Thoracic aorta (tissue), 2 donors: ENCODE data around the gene DTHD1. TPM values are rescaled to one million over a fixed set of nuclear protein-coding genes. Genes with fewer than 3 reads are reported as not detected.

Source experiments
- ATAC-seq: fragments of 150-250 bp; one replicate; pipeline ENCODE4 v1.8.0; 2017; ENCODE audit warnings: low read depth; ENCODE audit not compliant: insufficient number of reproducible peaks, low FRiP score
- DNase-seq: peaks from one replicate; pipeline ENCODE4 v3.0.0-alpha.2; 2020; ENCODE audit warnings: low spot score
- H3K27ac ChIP-seq, 2 donors: fragments of 200-600 bp; sonication (generic); 1 replicate in 1 of 2; 2 replicates in 1 of 2; pipeline ENCODE4 v1.5.1; 2016; ENCODE audit warnings: mild to moderate bottlenecking in 2 of 2, moderate library complexity in 2 of 2
- H3K27me3 ChIP-seq: fragments of 200-600 bp; sonication (generic); replicated peaks from 2 replicates; pipeline ENCODE4 v1.6.0; 2016; ENCODE audit warnings: mild to moderate bottlenecking; ENCODE audit not compliant: insufficient read depth
- H3K36me3 ChIP-seq: fragments of 200-600 bp; sonication (generic); one replicate; pipeline ENCODE4 v1.5.1; 2016
- H3K4me1 ChIP-seq, 2 donors: fragments of 200-600 bp; sonication (generic); 1 replicate in 1 of 2; 2 replicates in 1 of 2; pipeline versions ENCODE4 v1.5.1 to v1.6.0; 2016; ENCODE audit warnings: low read depth in 2 of 2, mild to moderate bottlenecking in 1 of 2; ENCODE audit not compliant: control insufficient read depth in 1 of 2
- H3K4me3 ChIP-seq: fragments of 200-600 bp; sonication (generic); 2 replicates; pipeline ENCODE4 v1.5.1; 2016; ENCODE audit warnings: mild to moderate bottlenecking
- H3K9me3 ChIP-seq: fragments of 200-600 bp; sonication (generic); 2 replicates; pipeline ENCODE4 v1.5.1; 2016
- total RNA-seq, 2 donors: library from RNA; depleted of rRNA; stranded (reverse); fragments of >200 nt; gene quantifications; one replicate each; pipeline versions ENCODE4 v1.1.0 to v1.2.3, GENCODE V29; 2016
- TF ChIP-seq, protein P1 (sequence below): fragments of 200-600 bp; sonication (generic); IDR thresholded peaks from one replicate; pipeline ENCODE4 v1.5.1; 2019; ENCODE audit warnings: antibody characterized with exemption

Gene DTHD1
- total RNA-seq, 2 donors from 2014 or later, result 0.54 to 1.1 TPM

DNA sequence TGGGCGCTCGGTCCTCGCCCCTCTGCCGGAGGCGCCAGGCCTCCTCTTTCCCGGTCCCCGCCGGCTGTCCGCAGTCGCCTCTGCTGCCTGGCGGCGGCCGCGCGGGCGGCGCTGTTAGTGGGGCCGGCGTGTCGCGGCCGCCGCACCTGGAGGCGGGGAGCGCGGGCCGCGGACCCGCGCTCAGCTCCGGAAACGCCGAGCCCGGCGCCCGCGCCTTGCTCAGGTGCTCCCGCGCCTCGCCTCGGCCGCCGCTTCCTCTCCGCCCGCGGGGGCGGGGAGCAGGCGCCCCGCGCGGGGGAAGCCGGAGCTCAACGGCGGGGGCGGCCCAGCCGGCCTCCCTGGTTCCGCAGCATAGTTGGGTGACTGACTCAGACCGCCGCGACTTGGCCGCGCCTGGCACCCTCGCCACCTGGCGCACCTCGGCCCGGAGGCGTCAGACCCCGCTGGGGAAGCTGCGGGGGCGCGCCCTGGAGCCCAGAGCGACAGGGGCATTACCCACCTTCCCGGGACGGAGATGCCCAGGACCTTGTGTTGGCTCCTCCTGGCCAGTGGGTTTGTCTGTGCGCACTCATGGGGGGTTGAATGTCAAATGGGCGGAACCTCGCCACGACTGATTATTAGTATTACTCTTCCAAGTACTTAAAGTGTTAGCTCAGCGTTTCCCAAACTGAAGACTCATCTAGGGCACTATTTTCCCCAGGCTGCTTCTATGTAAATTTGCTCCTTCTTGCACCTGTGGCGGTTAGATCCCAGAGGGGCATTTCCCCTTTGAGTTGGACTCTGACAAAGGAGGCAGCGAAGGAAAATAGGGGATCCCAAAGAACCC is 36.9 kb upstream of the DTHD1 start, which contains the start of gene ARAP2:
Gene ARAP2 (minus strand): TSS at position 258 of the 826 bp plus-strand sequence. CDS start 15,028 bp downstream, outside the sequence.
- ATAC-seq (no peak), DNase-seq (no peak)
- Histone ChIP-seq H3K9me3 (no peaks in the 10 kb centered on the region), H3K4me1 (no peaks in the 10 kb centered on the region), H3K4me3 (peak within 1 kb of the TSS; percentile 69), H3K27me3 (no peaks in the 10 kb centered on the region), H3K27ac (no peak within 1 kb of the TSS), H3K36me3 (no peaks in the 10 kb centered on the region)
- TF ChIP-seq, protein P1, sequence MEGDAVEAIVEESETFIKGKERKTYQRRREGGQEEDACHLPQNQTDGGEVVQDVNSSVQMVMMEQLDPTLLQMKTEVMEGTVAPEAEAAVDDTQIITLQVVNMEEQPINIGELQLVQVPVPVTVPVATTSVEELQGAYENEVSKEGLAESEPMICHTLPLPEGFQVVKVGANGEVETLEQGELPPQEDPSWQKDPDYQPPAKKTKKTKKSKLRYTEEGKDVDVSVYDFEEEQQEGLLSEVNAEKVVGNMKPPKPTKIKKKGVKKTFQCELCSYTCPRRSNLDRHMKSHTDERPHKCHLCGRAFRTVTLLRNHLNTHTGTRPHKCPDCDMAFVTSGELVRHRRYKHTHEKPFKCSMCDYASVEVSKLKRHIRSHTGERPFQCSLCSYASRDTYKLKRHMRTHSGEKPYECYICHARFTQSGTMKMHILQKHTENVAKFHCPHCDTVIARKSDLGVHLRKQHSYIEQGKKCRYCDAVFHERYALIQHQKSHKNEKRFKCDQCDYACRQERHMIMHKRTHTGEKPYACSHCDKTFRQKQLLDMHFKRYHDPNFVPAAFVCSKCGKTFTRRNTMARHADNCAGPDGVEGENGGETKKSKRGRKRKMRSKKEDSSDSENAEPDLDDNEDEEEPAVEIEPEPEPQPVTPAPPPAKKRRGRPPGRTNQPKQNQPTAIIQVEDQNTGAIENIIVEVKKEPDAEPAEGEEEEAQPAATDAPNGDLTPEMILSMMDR, result no peak

- Histone ChIP-seq H3K36me3 (no peaks in the 10 kb centered on the region), H3K9me3 (no peaks in the 10 kb centered on the region), H3K27me3 (no peaks in the 10 kb centered on the region), H3K4me3 (no peak overlapping the region), H3K27ac (no peak overlapping the region), H3K4me1 (no peaks in the 10 kb centered on the region)
- ATAC-seq, result no peak
- no peak for DNase-seq
- TF ChIP-seq, protein P1, result no peak
Measured at GRCh38 chr4:36249610-36250009, 31.8 kb upstream of the DTHD1 start.

GRCh38 chr4:36251983-36252382 is 29.4 kb upstream of the DTHD1 start:
- Histone ChIP-seq H3K27me3 (no peaks in the 10 kb centered on the region), H3K4me1 (no peaks in the 10 kb centered on the region), H3K27ac (no peak overlapping the region), H3K4me3 (no peak overlapping the region), H3K9me3 (no peaks in the 10 kb centered on the region), H3K36me3 (no peaks in the 10 kb centered on the region)
- TF ChIP-seq, protein P1, result no peak
- DNase-seq, result no peak
- ATAC-seq, result no peak

DNA sequence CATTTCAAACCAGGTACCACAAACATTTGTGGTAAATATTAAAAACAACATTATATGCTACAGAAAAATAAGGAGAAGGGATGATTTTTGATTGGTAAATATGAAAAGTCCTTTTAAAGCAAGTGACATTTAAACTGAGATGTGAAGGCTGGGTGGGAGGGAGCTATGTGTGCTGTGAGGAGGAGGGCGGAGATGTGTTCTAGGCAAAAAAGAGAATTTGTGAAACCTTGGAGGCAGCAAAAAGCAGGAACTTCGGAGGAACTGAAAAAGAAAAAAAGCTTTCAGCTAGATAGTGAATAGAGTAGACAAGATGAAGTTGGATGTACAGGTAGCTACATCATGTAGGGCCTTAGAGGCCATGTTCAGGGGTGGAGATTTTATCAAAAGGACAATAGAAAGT is 27.0 kb upstream of the DTHD1 start:
- Histone ChIP-seq H3K36me3 (no peaks in the 10 kb centered on the region), H3K27ac (no peak overlapping the region), H3K4me3 (no peak overlapping the region), H3K4me1 (no peaks in the 10 kb centered on the region), H3K9me3 (no peaks in the 10 kb centered on the region), H3K27me3 (no peaks in the 10 kb centered on the region)
- TF ChIP-seq, protein P1, result no peak
- ATAC-seq, result no peak
- DNase-seq, result no peak

GRCh38 chr4:36255577-36255976 is 25.8 kb upstream of the DTHD1 start:
- Histone ChIP-seq H3K36me3 (no peaks in the 10 kb centered on the region), H3K27me3 (no peaks in the 10 kb centered on the region), H3K4me3 (no peak overlapping the region), H3K9me3 (no peaks in the 10 kb centered on the region), H3K4me1 (no peaks in the 10 kb centered on the region), H3K27ac (no peak overlapping the region)
- no peak for ATAC-seq
- no peak for DNase-seq
- TF ChIP-seq, protein P1, result no peak
